PFSK-1 (cell line): ENCODE results near the gene RHOBTB3.

Experiments used
- FOXP2 ChIP-seq: optimal IDR thresholded peaks from 2 replicates; pipeline ENCODE3; 2011; ENCODE audit warnings: borderline replicate concordance, control low read depth, inconsistent platforms; ENCODE audit not compliant: insufficient read depth; ENCODE audit errors: extremely low read length, extremely low read depth
- POLR2AphosphoS5 ChIP-seq: IDR thresholded peaks from 2 replicates; pipeline ENCODE4 v1.6.1; 2012; ENCODE audit warnings: low read depth, mild to moderate bottlenecking, control low read depth, low read length, moderate library complexity
- REST ChIP-seq, 2 experiments: IDR thresholded peaks; 2 replicates each; pipeline versions ENCODE4 v1.6.1 to v1.8.0; 2011 to 2012; ENCODE audit warnings: low read depth in 2 of 2, low read length in 2 of 2, control low read depth in 1 of 2, inconsistent platforms in 1 of 2, mild to moderate bottlenecking in 1 of 2, moderate library complexity in 1 of 2; ENCODE audit not compliant: insufficient read depth in 1 of 2
- SIN3A ChIP-seq: IDR thresholded peaks from 2 replicates; pipeline ENCODE4 v1.6.1; 2012; ENCODE audit warnings: mild to moderate bottlenecking, low read length, moderate library complexity, borderline replicate concordance; ENCODE audit not compliant: insufficient read depth
- TAF1 ChIP-seq: IDR thresholded peaks from 2 replicates; pipeline ENCODE4 v1.6.1; 2012; ENCODE audit warnings: low read length, control low read depth, borderline replicate concordance; ENCODE audit not compliant: insufficient read depth

Gene RHOBTB3

GRCh38 chr5:95689680-95690079, 41.5 kb upstream of the RHOBTB3 start:
- no peak for TF ChIP-seq FOXP2
- TF ChIP-seq POLR2AphosphoS5, result no peak
- no peak for TF ChIP-seq REST (IDR thresholded peaks at IDR 0.05; ENCODE audit: insufficient read depth in 1 of 2, low read depth in 2 of 2, low read length in 2 of 2)
- TF ChIP-seq SIN3A, result no peak
- no peak for TF ChIP-seq TAF1

- no peak for TF ChIP-seq FOXP2
- no peak for TF ChIP-seq SIN3A
- TF ChIP-seq REST (IDR thresholded peaks at IDR 0.05; ENCODE audit: insufficient read depth in 1 of 2, low read depth in 2 of 2, low read length in 2 of 2), result no peak
- TF ChIP-seq POLR2AphosphoS5, result no peak
- no peak for TF ChIP-seq TAF1
Observed at GRCh38 chr5:95690333-95690732, 40.8 kb upstream of the RHOBTB3 start.

DNA sequence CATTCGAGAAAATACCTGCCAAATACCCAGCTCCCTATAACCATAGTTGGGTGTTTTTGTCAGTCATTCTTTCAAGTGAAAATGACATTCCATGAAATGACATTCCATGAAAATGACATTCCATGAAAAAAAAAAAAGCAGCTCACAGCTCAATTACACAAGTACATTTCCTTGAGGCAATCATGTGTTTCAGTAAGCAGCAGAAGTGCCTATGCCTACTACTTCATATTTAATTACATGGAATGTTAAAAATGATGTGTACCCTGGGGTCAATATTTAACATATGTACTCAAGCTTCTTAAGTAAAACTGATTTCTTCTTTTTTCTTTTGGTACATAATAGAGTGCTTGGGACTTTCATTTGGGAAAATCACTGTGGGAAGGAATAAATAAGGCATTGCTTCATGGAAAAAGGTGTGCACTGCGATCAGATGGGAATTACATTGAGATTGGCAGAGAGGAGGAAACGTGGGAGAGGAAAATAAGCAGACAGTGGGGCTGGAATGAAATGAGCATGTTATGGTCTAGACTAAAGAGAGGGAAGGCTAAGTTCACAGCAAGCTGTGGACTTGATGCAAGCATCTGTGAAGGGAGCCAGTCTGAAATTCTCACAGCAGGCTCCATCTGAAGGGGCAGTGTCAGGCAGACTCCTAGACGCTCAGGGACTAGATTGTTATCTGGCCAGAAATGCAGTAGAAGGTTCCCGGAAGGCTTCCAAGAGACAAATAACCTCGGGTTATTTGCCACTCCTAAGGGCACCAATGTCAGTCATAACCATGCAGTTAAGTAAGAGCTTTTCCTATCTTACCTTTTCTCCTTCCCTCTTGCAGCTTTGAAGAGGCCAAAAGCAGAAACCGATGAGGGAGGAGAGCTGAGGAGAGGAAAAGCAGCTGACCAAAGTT, 33.1 kb upstream of the RHOBTB3 start:
- TF ChIP-seq FOXP2, result no peak
- TF ChIP-seq POLR2AphosphoS5, result no peak
- TF ChIP-seq SIN3A, result peak; percentile 30; the same call in 1 of the 2 replicates
- 0 out of 4 replicates have a peak, but pooled peaks of 1 of the 2 experiments have one; percentile 30 for TF ChIP-seq REST (IDR thresholded peaks at IDR 0.05; ENCODE audit: insufficient read depth in 1 of 2, low read depth in 2 of 2, low read length in 2 of 2)
- TF ChIP-seq TAF1, result no peak

DNA sequence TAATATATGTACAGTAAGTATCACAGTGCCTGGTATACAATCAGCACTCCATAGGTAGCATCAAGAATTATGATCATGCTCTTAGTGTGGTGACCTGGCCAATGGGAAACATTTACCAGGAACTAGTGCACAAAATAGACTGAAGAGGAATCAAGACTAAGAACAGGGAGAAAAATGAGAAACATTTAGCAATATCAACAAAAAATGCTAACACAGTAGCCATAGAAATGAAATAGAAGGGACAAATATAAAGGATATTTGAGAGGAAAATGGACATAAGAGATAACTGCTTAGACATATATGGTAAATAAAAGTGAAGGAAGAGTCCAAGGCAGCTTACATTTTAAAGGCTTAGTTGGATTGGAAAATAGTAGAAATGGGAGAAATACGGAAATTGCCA, 31.8 kb upstream of the RHOBTB3 start:
- TF ChIP-seq POLR2AphosphoS5 (no peak), TAF1 (no peak), SIN3A (no peak), FOXP2 (no peak), REST (IDR thresholded peaks at IDR 0.05; ENCODE audit: insufficient read depth in 1 of 2, low read depth in 2 of 2, low read length in 2 of 2) (no peak)
